H1 (cell line): Measurements from ENCODE around the gene FITM2. TPM values are rescaled to one million over a fixed set of nuclear protein-coding genes. Genes with fewer than 3 reads are reported as not detected.

Experiments
- CTCF ChIA-PET: fragments of 300-600 bp; sonication (Branson Sonifier 250); formaldehyde crosslinking; loops from one replicate; lab custom pipeline; 2021; ENCODE audit not compliant: partially characterized antibody; lab: Charles Lee
- POLR2A ChIA-PET: fragments of 300-600 bp; sonication (Branson Sonifier 250); formaldehyde crosslinking; loops from one replicate; lab custom pipeline; 2021; ENCODE audit warnings: inconsistent platforms; ENCODE audit not compliant: partially characterized antibody; lab: Charles Lee
- DNase-seq, 2 experiments: peaks; one replicate each; pipeline versions ENCODE4 v3.0.0 to v3.0.0-alpha.2; 2010 to 2022; ENCODE audit warnings: low spot score in 2 of 2, low read depth in 1 of 2, mixed read lengths in 1 of 2
- FAIRE-seq: peaks from 2 replicates; lab custom pipeline; 2011; peaks lifted over from hg19 to GRCh38; lab: Jason Lieb, UNC
- H2AFZ ChIP-seq: 2 replicates; pipeline ENCODE4 v1.8.1; 2012; ENCODE audit warnings: low read length, inconsistent platforms
- H2AK5ac ChIP-seq: 2 replicates; pipeline ENCODE4 v1.6.1; 2013; ENCODE audit warnings: low read depth, low read length
- H2BK120ac ChIP-seq: replicated peaks from 2 replicates; pipeline ENCODE3; 2013; ENCODE audit warnings: low read depth, low read length, inconsistent platforms
- H2BK12ac ChIP-seq: 2 replicates; pipeline ENCODE4 v1.6.1; 2013; ENCODE audit warnings: low read depth, low read length
- H2BK15ac ChIP-seq: 2 replicates; pipeline ENCODE4 v1.6.1; 2013; ENCODE audit warnings: low read length
- H2BK20ac ChIP-seq: 2 replicates; pipeline ENCODE4 v1.6.1; 2013; ENCODE audit warnings: low read length
- H2BK5ac ChIP-seq: 2 replicates; pipeline ENCODE4 v1.6.1; 2013; ENCODE audit warnings: low read depth, low read length
- H3K14ac ChIP-seq: 2 replicates; pipeline ENCODE4 v1.6.1; 2013; ENCODE audit warnings: inconsistent platforms; ENCODE audit not compliant: insufficient read length
- H3K18ac ChIP-seq: 2 replicates; pipeline ENCODE4 v1.6.1; 2013; ENCODE audit warnings: low read length; ENCODE audit errors: extremely low read depth
- H3K23ac ChIP-seq: 2 replicates; pipeline ENCODE4 v1.6.1; 2013; ENCODE audit warnings: inconsistent platforms; ENCODE audit not compliant: insufficient read length
- H3K23me2 ChIP-seq: 2 replicates; pipeline ENCODE4 v1.6.1; 2013; ENCODE audit warnings: low read depth, low read length
- H3K27ac ChIP-seq: 2 replicates; pipeline ENCODE4 v1.6.1; 2011; ENCODE audit warnings: low read depth, low read length, inconsistent platforms
- H3K27me3 ChIP-seq, 4 experiments: replicated peaks in 1 of 4; 1 replicate in 1 of 4; 2 replicates in 3 of 4; pipeline versions ENCODE4 v1.6.1 to v1.8.1; 2011 to 2013; ENCODE audit warnings: low read length in 3 of 4, mild to moderate bottlenecking in 3 of 4, inconsistent platforms in 2 of 4, mixed read lengths in 2 of 4, moderate library complexity in 1 of 4; ENCODE audit not compliant: control insufficient read depth in 3 of 4, insufficient read depth in 3 of 4; ENCODE audit errors: extremely low read depth in 1 of 4
- H3K36me3 ChIP-seq, 4 experiments: 2 replicates each; pipeline versions ENCODE4 v1.6.1 to v1.8.1; 2011 to 2013; ENCODE audit warnings: mild to moderate bottlenecking in 4 of 4, low read length in 3 of 4, moderate library complexity in 2 of 4, control low read depth in 1 of 4, inconsistent platforms in 1 of 4; ENCODE audit not compliant: insufficient read depth in 4 of 4, control insufficient read depth in 2 of 4
- H3K4ac ChIP-seq: replicated peaks from 2 replicates; pipeline ENCODE3; 2013; ENCODE audit warnings: low read length, low read depth, mixed read lengths, inconsistent platforms; ENCODE audit not compliant: insufficient read length
- H3K4me1 ChIP-seq, 4 experiments: replicated peaks in 1 of 4; 1 replicate in 1 of 4; 2 replicates in 3 of 4; pipeline versions ENCODE4 v1.6.1 to v1.8.1; 2011 to 2013; ENCODE audit warnings: low read length in 3 of 4, inconsistent platforms in 2 of 4, mixed read lengths in 1 of 4; ENCODE audit not compliant: insufficient read depth in 4 of 4, control insufficient read depth in 3 of 4
- H3K4me2 ChIP-seq, 2 experiments: 2 replicates each; pipeline versions ENCODE4 v1.6.1 to v1.8.1; 2011 to 2013; ENCODE audit warnings: low read depth in 2 of 2, low read length in 2 of 2, control low read depth in 1 of 2, inconsistent platforms in 1 of 2, mild to moderate bottlenecking in 1 of 2; ENCODE audit not compliant: insufficient read depth in 1 of 2
- H3K4me3 ChIP-seq, 4 experiments: fragments of 200-600, 300-600 bp in 1 of 4; sonication (generic), shearing (Covaris generic), sonication (Bioruptor Twin) in 1 of 4; 2 replicates each; pipeline versions ENCODE4 v1.5.1 to v1.8.1; 2011 to 2016; ENCODE audit warnings: low read length in 4 of 4, low read depth in 3 of 4, control low read depth in 2 of 4, inconsistent platforms in 2 of 4, mild to moderate bottlenecking in 2 of 4, mixed read lengths in 1 of 4, moderate library complexity in 1 of 4; ENCODE audit not compliant: insufficient read depth in 2 of 4; ENCODE audit errors: extremely low read depth in 1 of 4
- H3K56ac ChIP-seq: replicated peaks from 2 replicates; pipeline ENCODE3; 2013; ENCODE audit warnings: low read depth, mild to moderate bottlenecking, mixed read lengths, low read length, inconsistent platforms; ENCODE audit not compliant: insufficient read length
- H3K79me1 ChIP-seq: 2 replicates; pipeline ENCODE4 v1.6.1; 2013; ENCODE audit warnings: low read depth, low read length, control low read depth
- H3K79me2 ChIP-seq, 2 experiments: 2 replicates each; pipeline versions ENCODE4 v1.6.1 to v1.8.1; 2012 to 2013; ENCODE audit warnings: low read length in 2 of 2, mild to moderate bottlenecking in 2 of 2, inconsistent platforms in 1 of 2; ENCODE audit not compliant: insufficient read depth in 2 of 2, control insufficient read depth in 1 of 2
- H3K9ac ChIP-seq, 4 experiments: replicated peaks in 1 of 4; 1 replicate in 1 of 4; 2 replicates in 3 of 4; pipeline versions ENCODE4 v1.6.1 to v1.8.1; 2011 to 2013; ENCODE audit warnings: low read depth in 3 of 4, low read length in 3 of 4, control low read depth in 2 of 4, mild to moderate bottlenecking in 2 of 4, moderate library complexity in 2 of 4, inconsistent platforms in 1 of 4; ENCODE audit errors: extremely low read depth in 1 of 4
- H3K9me3 ChIP-seq, 2 experiments: 2 replicates each; pipeline versions ENCODE4 v1.6.1 to v1.8.1; 2012 to 2013; ENCODE audit warnings: mild to moderate bottlenecking in 2 of 2, moderate library complexity in 2 of 2, control low read depth in 1 of 2, inconsistent platforms in 1 of 2, low read depth in 1 of 2, low read length in 1 of 2, mixed read lengths in 1 of 2; ENCODE audit not compliant: insufficient read depth in 2 of 2
- H4K20me1 ChIP-seq, 2 experiments: replicated peaks in 1 of 2; 2 replicates each; pipeline versions ENCODE3 to v1.8.1; 2011 to 2013; ENCODE audit warnings: inconsistent platforms in 2 of 2, low read length in 2 of 2, mild to moderate bottlenecking in 1 of 2; ENCODE audit not compliant: insufficient read depth in 2 of 2, control insufficient read depth in 1 of 2
- H4K5ac ChIP-seq: 2 replicates; pipeline ENCODE4 v1.6.1; 2013; ENCODE audit warnings: low read length, low read depth, mixed read lengths, inconsistent platforms; ENCODE audit not compliant: insufficient read length
- H4K8ac ChIP-seq: 2 replicates; pipeline ENCODE4 v1.8.0; 2013; ENCODE audit warnings: mild to moderate bottlenecking, moderate library complexity, low read length, inconsistent platforms; ENCODE audit not compliant: insufficient read depth; ENCODE audit errors: extremely low read depth
- H4K91ac ChIP-seq: replicated peaks from 2 replicates; pipeline ENCODE3; 2013; ENCODE audit warnings: low read length, mixed read lengths, inconsistent platforms; ENCODE audit not compliant: insufficient read length
- EP300 ChIP-seq, 2 experiments: IDR thresholded peaks; 1 replicate in 1 of 2; 2 replicates in 1 of 2; pipeline ENCODE4 v1.6.1; 2011 to 2012; ENCODE audit warnings: low read depth in 2 of 2, low read length in 2 of 2, mild to moderate bottlenecking in 2 of 2, borderline replicate concordance in 1 of 2, inconsistent platforms in 1 of 2, moderate library complexity in 1 of 2
- JUND ChIP-seq: IDR thresholded peaks from 2 replicates; pipeline ENCODE4 v1.6.1; 2011; ENCODE audit warnings: mild to moderate bottlenecking, improper control_type of control experiment, low read length
- KDM5A ChIP-seq: fragments of 200-600 bp; IDR thresholded peaks from 2 replicates; pipeline ENCODE4 v1.7.1; 2012; ENCODE audit warnings: mild to moderate bottlenecking, low read length, inconsistent platforms, mixed read lengths
- NANOG ChIP-seq: IDR thresholded peaks from 2 replicates; pipeline ENCODE4 v1.6.1; 2011; ENCODE audit warnings: low read length, low read depth, mild to moderate bottlenecking, inconsistent platforms; ENCODE audit not compliant: insufficient read depth, poor library complexity, severe bottlenecking
- RBBP5 ChIP-seq: IDR thresholded peaks from 2 replicates; pipeline ENCODE4 v1.7.1; 2012; ENCODE audit warnings: low read depth, mild to moderate bottlenecking, inconsistent platforms, low read length, moderate library complexity, borderline replicate concordance
- RNF2 ChIP-seq: fragments of 200-900, 300-1000 bp; sonication (generic); IDR thresholded peaks from 2 replicates; pipeline ENCODE4 v1.7.1; 2016; ENCODE audit warnings: borderline replicate concordance, low read depth, mild to moderate bottlenecking, antibody characterized with exemption, low read length; ENCODE audit not compliant: poor library complexity, severe bottlenecking; ENCODE audit errors: missing control alignments
- RXRA ChIP-seq: IDR thresholded peaks from 2 replicates; pipeline ENCODE4 v1.6.1; 2011; ENCODE audit warnings: low read depth, mild to moderate bottlenecking, low read length, moderate library complexity; ENCODE audit not compliant: insufficient read depth
- WGBS, 2 experiments: shearing (Covaris generic) in 1 of 2; methylation state at CpG; one replicate each; pipeline versions ENCODE4 v1.1.6 to v1.1.7; 2013 to 2015; ENCODE audit warnings: low lambda C conversion rate in 2 of 2, mixed read lengths in 2 of 2, inconsistent platforms in 1 of 2, low coverage in 1 of 2, missing lambda C conversion rate in 1 of 2; ENCODE audit not compliant: insufficient replicate concordance in 2 of 2, insufficient coverage in 1 of 2, insufficient read length in 1 of 2; ENCODE audit errors: extremely low coverage in 1 of 2, missing lambda C conversion rate in 1 of 2; 5-methylcytosine and 5-hydroxymethylcytosine counted together
- polyA plus RNA-seq, 7 experiments: library from polyadenylated mRNA; depleted of rRNA in 3 of 7; stranded (reverse) in 5 of 7; unstranded in 2 of 7; fragments of >200 nt in 5 of 7; fragments of 200-250 nt in 2 of 7; gene quantifications; 1 replicate in 5 of 7; 2 replicates in 1 of 7; 4 replicates in 1 of 7; pipeline versions ENCODE4 v1.2.1 to v1.2.3, GENCODE V29; 2011 to 2013; ENCODE audit warnings: missing spikeins in 2 of 7, mixed read lengths in 2 of 7
- total RNA-seq: library from RNA; stranded (reverse); fragmentation: NEBNext Ultra II Directional; extraction: Animal tissue kit (Norgen Biotek cat#: 25700); gene quantifications from 2 replicates; pipeline ENCODE4 v1.2.1, GENCODE V29; 2021
- TF ChIP-seq, protein P1 (sequence below), 3 experiments: IDR thresholded peaks; 1 replicate in 2 of 3; 2 replicates in 1 of 3; pipeline versions ENCODE4 v1.5.1 to v1.6.1; 2011; ENCODE audit warnings: low read length in 3 of 3, mild to moderate bottlenecking in 3 of 3, inconsistent platforms in 2 of 3, low read depth in 1 of 3, moderate library complexity in 1 of 3; ENCODE audit not compliant: insufficient read depth in 1 of 3; ENCODE audit errors: control extremely low read depth in 1 of 3

The FITM2 gene
- total and polyA plus RNA-seq, 2 of the 8 experiments (the other 6 are each of a cell fraction or from before 2014, with no cell fraction given), result 1.1 to 2.1 TPM

DNA sequence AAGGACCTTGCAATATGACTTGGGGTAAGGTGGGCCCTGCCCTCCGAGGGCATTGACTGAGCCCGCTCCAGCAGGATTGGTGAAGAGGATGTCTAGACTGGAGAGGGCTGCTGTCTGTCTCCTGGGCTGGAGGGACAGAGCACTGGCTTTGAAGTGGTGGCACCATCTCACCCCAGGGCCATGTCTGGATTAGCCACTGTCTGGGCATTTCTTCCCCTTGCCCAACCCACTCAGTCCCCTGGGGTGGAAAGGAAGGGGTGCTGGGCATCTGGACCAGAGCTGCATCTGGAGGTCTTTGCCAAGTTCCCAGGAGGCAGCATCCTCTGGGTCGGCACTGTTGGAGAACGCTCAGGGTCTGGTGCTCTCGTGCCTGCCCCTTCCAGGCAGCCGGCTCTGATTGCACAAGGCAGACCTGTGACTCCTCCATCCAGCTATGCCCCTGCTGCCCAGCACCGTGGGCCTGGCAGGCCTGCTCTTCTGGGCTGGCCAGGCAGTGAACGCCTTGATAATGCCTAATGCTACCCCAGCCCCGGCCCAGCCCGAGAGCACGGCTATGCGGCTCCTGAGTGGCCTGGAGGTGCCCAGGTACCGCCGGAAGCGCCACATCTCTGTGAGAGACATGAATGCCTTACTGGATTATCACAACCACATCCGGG, 25.9 kb upstream of the FITM2 start, which contains the start of gene R3HDML:
Gene R3HDML, plus strand, starts transcription at position 319 of the 656 bp plus-strand sequence. Its CDS starts 115 bp downstream, at position 434.
- H2AK5ac ChIP-seq, result no peak within 1 kb of the TSS
- ChIA-PET CTCF (interaction anchor here (1.2 to 1.7 kb wide), 3 partner anchors 9 to 147 kb away, joined by 3 to 4 read pairs (median 3); partner anchors contain the start of gene FITM2), POLR2A (interaction anchor here (1.5 kb wide), 1 partner anchor 8 kb away, joined by 3 read pairs; no protein-coding TSS in a partner anchor)
- H4K8ac ChIP-seq, result peak within 1 kb of the TSS; percentile 57; the same call in 1 of the 2 replicates
- peaks cover 4 to 12% (median 5%) of the 10 kb centered on the region in 4 experiments for H3K4me1 ChIP-seq
- peak within 1 kb of the TSS; percentile 32 to 49; a peak in 3 of 4 replicates for H3K4me2 ChIP-seq
- no peaks in the 10 kb centered on the region for H3K23me2 ChIP-seq
- H3K56ac ChIP-seq, result no peak within 1 kb of the TSS
- no peak within 1 kb of the TSS for H3K18ac ChIP-seq
- no peaks in the 10 kb centered on the region for H4K20me1 ChIP-seq
- no peak within 1 kb of the TSS for H4K91ac ChIP-seq
- no peak within 1 kb of the TSS for H3K23ac ChIP-seq
- H2BK15ac ChIP-seq, result 0 out of 2 replicates have a peak within 1 kb of the TSS, but pooled peaks have one; percentile 16
- H3K79me1 ChIP-seq, result no peaks in the 10 kb centered on the region
- WGBS, 2 experiments, result 76% methylated on average over 9 of the region's 16 CpGs; no CpG with 5 or more reads in 1 of the 2 experiments
- H3K4me3 ChIP-seq, result peak within 1 kb of the TSS in 1 of 4 experiments; percentile 11; a peak in 1 of 8 replicates
- peak within 1 kb of the TSS; percentile 17; the same call in 1 of the 2 replicates for H2BK12ac ChIP-seq
- no peaks in the 10 kb centered on the region for H3K36me3 ChIP-seq
- no peaks in the 10 kb centered on the region for H3K79me2 ChIP-seq
- H3K27me3 ChIP-seq, result 0 out of 7 replicates have a peak, but pooled peaks cover 0 to 2% (median 0%) of the 10 kb centered on the region in 4 experiments
- no peak within 1 kb of the TSS for H3K27ac ChIP-seq
- no peaks in the 10 kb centered on the region for H3K9me3 ChIP-seq
- H2BK20ac ChIP-seq, result no peak within 1 kb of the TSS
- no peak for DNase-seq
- H2BK5ac ChIP-seq, result no peak within 1 kb of the TSS
- no peak within 1 kb of the TSS for H3K9ac ChIP-seq
- peak within 1 kb of the TSS; percentile 22; the same call in 1 of the 2 replicates for H2AFZ ChIP-seq
- H2BK120ac ChIP-seq, result no peak within 1 kb of the TSS
- no peak within 1 kb of the TSS for H4K5ac ChIP-seq
- no peak for FAIRE-seq
- no peak within 1 kb of the TSS for H3K4ac ChIP-seq
- no peak within 1 kb of the TSS for H3K14ac ChIP-seq
- TF ChIP-seq KDM5A (no peak), NANOG (no peak), RXRA (no peak), JUND (no peak), RBBP5 (no peak), EP300 (IDR thresholded peaks at IDR 0.05; ENCODE audit: borderline replicate concordance in 1 of 2, low read depth in 2 of 2, low read length in 2 of 2) (no peak), RNF2 (no peak)
- TF ChIP-seq, protein P1, sequence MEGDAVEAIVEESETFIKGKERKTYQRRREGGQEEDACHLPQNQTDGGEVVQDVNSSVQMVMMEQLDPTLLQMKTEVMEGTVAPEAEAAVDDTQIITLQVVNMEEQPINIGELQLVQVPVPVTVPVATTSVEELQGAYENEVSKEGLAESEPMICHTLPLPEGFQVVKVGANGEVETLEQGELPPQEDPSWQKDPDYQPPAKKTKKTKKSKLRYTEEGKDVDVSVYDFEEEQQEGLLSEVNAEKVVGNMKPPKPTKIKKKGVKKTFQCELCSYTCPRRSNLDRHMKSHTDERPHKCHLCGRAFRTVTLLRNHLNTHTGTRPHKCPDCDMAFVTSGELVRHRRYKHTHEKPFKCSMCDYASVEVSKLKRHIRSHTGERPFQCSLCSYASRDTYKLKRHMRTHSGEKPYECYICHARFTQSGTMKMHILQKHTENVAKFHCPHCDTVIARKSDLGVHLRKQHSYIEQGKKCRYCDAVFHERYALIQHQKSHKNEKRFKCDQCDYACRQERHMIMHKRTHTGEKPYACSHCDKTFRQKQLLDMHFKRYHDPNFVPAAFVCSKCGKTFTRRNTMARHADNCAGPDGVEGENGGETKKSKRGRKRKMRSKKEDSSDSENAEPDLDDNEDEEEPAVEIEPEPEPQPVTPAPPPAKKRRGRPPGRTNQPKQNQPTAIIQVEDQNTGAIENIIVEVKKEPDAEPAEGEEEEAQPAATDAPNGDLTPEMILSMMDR (IDR thresholded peaks at IDR 0.05; ENCODE audit: control extremely low read depth in 1 of 3, insufficient read depth in 1 of 3, low read depth in 1 of 3, low read length in 3 of 3), result no peak
